Stimulated activated CD4-positive, alpha-beta T cell treated with anti-CD3 and anti-CD28 coated beads, Interleukin-1b, Interleukin-23, amount 100 ng/mL, for 48 hours (primary cell): ENCODE results near the gene SLC30A1.
A peak's percentile ranks its signal among the peaks of the same experiment; 100 is the strongest.

Experiments used
- DNase-seq: peaks from one replicate; pipeline ENCODE4 v3.0.0-alpha.2; 2020

SLC30A1 gene

DNA sequence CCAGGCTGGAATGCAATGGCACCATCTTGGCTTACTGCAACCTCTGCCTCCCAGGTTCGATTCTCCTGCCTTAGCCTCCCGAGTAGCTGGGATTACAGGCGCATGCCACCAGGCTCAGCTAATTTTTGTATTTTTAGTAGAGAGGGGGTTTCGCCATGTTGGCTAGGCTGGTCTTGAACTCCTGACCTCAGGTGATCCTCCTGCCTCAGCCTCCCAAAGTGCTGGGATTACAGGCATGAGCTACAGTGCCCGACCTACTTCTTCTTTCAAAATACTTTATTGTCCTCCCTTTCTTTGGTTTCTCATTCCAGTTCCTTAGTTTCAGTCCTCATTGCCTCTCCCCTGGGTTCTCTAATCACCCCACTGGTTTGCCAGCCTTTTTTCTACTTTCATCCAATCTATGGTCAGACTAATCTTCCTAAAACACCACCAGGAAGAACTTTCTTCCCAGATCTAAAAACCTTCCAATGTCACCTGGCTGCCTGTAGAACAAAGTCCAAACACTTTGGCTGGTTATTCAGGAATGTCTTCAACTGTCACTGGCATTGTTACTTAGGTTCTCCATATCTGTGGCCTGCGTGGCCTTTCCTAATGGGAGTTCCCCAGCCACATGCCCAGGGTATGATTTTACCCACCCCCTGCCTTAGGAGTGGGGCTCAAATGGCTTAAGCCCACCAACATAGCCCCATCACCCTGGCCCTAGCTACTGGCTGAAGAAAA, 29.0 kb upstream of the SLC30A1 start:
- no peak for DNase-seq

- DNase-seq, result peak; percentile 14
These were observed 28.2 kb upstream of the SLC30A1 start for GRCh38 chr1:211606914-211607753.

DNA sequence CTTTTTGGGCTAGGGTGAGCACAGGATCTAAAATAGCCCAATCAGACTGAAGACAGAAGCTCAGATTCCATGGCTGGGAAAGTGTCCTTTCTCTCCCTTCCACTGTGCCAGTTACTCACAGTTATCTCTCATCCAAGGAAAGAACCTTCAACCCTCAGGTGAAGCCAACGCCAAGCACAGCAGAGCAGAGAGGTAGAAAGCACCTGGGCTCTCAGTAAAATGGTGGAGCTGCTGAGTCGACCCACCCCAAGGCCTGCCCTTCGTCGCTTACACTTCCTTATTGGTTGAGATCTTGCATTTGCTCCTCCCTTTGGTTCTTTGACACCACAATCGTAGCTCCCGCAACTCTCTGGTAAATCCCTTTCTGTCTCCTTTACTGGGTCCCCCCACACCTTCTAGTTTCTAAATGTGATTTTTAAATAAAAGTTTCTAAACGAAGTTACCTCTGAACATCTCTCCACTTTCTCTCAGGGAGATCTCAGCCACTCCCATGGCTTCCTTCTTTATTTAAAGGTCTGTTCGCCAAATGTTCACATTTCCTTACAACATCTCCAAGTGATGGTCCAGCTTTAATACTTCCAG, 27.5 kb upstream of the SLC30A1 start:
- peak; percentile 6 for DNase-seq

- no peak for DNase-seq
These were observed 26.8 kb upstream of the SLC30A1 start for GRCh38 chr1:211605603-211606331.

GRCh38 chr1:211605034-211605433, 26.1 kb upstream of the SLC30A1 start:
- DNase-seq, result no peak

GRCh38 chr1:211604548-211604947, 25.6 kb upstream of the SLC30A1 start:
- DNase-seq, result no peak

DNA sequence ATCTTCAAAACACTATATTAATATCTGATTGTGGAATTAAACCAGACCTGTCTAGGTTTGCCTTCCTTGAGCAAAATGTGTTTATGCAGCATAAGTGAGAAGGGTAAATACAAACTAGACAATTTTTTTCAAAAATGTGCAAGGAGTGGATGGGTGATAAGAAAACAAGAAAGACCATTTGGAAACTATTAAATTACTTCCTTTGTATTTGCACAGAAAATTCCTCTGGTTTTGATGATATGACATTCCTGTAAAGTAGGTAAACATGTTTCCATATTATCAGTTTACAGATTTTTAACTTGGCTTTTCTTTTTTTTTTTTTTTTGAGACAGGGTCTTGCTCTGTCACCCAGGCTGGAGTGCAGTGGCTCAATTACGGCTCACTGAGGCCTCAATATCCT, 24.8 kb upstream of the SLC30A1 start:
- DNase-seq, result no peak

DNA sequence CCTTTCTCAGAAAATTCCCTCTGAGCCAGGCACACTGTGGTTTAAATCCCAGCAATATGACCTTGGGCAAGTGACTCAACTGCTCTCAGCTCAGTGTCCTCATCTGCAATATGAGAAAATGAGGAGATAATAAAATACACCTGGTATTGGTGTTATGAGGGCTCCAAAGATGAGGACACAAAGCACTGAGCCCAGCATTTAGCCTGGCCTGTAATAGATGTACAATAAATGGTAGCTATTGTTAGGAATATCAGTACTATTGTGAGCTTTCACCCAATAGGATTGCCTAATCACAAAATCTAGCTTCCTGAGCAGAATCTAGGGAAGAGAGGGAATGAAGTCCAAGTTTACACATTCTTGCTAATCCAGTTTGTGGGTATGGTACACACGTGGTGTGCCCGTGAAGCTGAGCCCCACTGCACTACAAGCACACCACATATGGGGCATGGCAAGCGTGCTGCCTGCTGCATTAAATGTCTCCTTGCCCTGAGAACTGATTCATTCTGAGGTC, 24.3 kb upstream of the SLC30A1 start:
- DNase-seq, result no peak

GRCh38 chr1:211601982-211602670, 23.2 kb upstream of the SLC30A1 start:
- DNase-seq, result no peak

DNA sequence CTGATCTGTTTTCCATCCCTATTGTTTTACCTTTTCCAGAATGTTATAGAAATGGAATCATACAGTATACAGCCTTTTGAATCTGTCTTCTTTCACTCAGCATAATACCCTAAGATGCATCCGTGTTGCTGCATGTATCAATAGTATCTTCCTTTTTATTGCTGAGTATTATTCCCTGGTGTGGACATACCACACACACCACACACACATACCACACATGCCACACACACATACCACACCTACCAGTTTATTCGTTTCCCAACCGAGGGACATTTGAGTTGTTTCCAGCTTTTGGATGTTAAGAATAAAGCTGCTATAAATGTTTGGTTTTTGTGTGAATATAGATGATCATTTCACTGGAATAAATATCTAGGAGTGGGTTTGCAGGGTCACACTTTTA, 22.2 kb upstream of the SLC30A1 start:
- DNase-seq, result no peak

DNA sequence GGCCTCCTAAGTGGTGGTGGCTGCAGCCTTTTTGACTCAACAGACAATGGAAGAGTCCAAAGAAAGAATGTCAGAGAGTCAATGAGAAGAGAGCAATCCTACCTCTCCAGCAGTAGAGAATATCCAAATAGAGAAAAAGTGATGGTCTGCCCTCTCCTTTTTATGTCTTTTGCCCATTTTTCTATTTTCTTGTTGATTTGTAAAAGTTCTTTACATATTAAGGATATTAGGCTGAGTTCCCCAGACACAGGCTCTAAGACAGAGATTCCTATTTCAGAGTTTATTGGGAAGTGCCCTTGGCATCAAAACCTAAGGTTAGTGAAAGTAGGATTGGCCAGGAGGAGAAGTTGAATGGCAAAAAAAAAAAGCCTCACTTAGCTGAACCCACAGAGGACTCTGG, 20.3 kb upstream of the SLC30A1 start:
- DNase-seq, result no peak

GRCh38 chr1:211598514-211598913, 19.6 kb upstream of the SLC30A1 start:
- no peak for DNase-seq

GRCh38 chr1:211596418-211597181, 17.6 kb upstream of the SLC30A1 start:
- DNase-seq, result no peak

DNA sequence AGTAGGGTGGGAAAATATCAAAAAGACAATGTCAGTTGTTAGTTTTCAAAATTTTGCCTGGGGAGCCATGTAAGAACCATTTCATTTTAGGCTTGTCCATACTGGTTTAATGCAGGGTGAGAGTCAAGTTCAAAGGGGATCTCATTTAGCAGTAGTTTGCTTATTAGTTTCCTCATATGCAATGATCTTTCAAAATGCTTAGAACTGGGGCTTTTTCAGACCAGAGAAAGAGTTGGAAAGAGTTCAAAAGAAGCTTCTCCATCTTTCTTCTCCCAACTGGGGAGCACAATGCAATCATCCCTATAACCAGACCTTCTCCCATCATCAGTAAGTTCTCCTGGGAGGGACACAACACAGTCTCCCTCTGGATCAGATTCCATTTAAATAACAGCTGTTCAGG, 16.5 kb upstream of the SLC30A1 start:
- no peak for DNase-seq

DNA sequence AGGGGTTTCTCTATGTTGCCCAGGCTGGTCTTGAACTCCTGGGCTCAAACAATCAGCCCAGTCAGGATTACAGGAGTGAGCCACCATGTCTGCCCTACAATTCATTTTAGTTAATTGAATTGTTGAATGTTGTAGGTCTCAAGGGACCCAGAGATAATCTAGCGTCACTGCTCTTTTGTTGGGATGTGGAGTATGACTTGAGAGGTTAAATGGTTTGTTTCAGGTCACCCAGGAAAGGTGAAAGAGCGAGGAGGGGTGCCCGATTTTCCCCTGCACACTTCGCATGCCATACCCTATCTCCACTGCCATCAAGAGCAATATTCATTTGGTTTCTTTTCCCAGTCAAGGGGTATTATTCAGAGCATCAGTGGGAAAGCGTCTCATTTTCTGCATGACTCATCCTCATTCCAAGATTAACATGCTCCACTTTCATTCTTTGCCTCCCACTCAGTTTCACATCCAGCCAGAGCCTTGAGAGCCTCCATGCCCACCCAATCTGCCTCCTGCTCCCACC, 13.1 kb upstream of the SLC30A1 start:
- no peak for DNase-seq

DNA sequence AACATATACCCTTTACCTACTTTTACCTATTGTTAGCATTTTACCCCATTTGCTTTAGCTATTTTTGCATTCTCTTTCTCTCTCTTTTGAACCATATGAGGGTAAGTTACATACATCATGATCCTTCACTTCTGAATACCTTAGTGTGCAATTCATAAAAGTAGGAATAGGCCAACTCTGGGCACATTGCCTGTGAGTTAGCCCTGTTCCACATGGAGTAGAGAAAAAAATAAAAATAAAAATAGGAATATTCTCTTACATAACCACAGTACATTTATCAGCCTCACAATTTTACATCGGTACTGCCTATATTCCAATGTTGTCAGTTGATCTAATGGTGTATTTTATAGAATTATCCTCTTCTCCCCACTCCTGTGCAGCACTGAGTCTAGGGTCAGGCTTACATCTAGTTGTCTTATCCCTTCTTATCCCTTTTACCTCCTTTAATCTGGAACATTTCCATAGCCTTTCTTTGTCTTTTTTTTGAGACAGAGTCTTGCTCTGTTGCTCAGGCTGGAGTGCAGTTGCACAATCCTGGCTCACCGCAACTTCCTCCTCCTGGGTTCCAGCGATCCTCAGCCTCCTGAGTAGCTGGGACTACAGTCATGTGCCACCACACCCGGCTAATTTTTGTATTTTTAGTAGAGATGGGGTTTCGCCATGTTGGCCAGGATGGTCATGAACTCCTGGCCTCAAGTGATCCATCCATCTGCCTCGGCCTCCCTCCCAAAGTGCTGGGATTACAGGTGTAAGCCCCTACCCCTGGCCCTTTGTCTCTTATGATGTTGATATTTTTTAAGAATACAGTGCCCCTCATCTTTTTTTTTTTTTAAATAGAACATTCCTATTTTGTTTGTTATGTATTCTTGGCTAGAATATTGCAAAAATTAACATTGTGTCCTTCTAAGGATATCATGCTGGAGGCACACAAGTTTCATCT, 11.1 kb upstream of the SLC30A1 start:
- DNase-seq, result no peak

GRCh38 chr1:211588711-211589110, 9.8 kb upstream of the SLC30A1 start:
- no peak for DNase-seq

DNA sequence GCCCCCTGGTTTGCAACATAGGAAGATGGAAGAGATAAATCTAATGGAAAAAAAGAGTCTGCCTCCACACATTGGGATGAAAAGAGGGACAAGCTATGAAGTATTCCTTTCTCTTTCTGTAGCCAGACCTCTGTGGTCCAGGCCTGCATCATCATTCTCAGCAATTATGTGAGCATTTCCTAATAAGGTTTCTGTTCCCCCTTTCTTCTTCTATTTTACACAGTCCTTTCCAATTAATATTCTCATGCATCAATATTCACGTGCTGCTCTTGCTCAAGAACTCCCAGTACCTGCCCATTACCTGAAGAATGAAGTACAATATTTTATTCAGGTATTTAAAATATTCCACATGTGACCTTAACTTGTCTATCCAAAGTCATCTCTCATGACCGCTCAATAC, 8.2 kb upstream of the SLC30A1 start:
- DNase-seq, result no peak

- DNase-seq, result no peak
These were observed 7.6 kb upstream of the SLC30A1 start for GRCh38 chr1:211586538-211586937.
